D721Med (cell line): Measurements from ENCODE around the gene BTG2.
"Not testable (repeated sequence)": the region's sequence is repeated elsewhere in the genome, so short reads cannot be mapped to it uniquely, and the experiment has no call there.

Experiments used
- DNase-seq: peaks from one replicate; pipeline ENCODE4 v3.0.0; 2011; ENCODE audit warnings: low spot score; ENCODE audit not compliant: insufficient read length
- FAIRE-seq: peaks from 2 replicates; lab custom pipeline; 2011; peaks lifted over from hg19 to GRCh38; lab: Jason Lieb, UNC
- CTCF ChIP-seq: IDR thresholded peaks from 2 replicates; pipeline ENCODE4 v1.5.1; 2012; ENCODE audit warnings: mild to moderate bottlenecking, control low read depth; ENCODE audit not compliant: insufficient read depth; ENCODE audit errors: missing control alignments

The BTG2 gene

DNA sequence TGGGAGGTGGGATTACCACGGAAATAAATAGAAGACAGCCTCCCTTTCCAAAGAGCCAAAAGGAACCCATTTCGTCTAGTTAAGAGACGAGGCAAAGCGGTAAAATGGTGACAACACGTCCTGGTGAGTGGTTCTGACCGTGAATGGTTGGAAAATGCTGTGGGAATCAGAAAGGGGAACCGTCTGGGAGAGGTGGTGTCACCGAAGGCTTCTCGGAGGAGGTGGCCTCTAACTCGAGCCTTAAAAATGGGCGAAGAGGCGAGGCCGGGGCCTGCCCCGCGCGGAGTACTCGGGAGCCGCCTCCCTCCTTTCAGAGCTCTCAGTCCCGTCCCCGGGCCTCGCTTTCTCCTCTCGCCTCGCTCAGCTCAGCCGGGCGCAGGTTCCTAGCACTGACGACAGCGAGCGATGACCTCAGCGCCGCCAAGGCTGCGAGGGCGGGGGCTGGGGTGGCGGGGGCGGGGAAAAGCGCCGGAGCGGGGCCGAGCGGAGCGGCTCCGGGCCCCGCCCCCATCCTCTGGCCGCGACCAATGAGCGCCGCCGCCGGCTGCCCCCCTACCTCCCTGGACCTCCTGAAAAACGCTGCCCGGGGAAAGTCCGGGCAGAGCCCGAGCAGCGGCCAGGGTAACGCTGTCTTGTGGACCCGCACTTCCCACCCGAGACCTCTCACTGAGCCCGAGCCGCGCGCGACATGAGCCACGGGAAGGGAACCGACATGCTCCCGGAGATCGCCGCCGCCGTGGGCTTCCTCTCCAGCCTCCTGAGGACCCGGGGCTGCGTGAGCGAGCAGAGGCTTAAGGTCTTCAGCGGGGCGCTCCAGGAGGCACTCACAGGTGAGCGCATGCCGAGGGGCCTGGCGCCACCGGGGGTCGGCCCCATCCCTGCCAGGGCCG, at the start of gene BTG2:
Gene BTG2, plus strand, starts transcription at position 601 of the 890 bp plus-strand sequence. Its CDS starts 88 bp downstream, at position 689.
- peak; percentile 95 for DNase-seq
- FAIRE-seq = no peak
- TF ChIP-seq CTCF = no peak

GRCh38 chr1:203256636-203257035, 48.7 kb upstream of the BTG2 start:
- DNase-seq, FAIRE-seq: not testable (repeated sequence)

DNA sequence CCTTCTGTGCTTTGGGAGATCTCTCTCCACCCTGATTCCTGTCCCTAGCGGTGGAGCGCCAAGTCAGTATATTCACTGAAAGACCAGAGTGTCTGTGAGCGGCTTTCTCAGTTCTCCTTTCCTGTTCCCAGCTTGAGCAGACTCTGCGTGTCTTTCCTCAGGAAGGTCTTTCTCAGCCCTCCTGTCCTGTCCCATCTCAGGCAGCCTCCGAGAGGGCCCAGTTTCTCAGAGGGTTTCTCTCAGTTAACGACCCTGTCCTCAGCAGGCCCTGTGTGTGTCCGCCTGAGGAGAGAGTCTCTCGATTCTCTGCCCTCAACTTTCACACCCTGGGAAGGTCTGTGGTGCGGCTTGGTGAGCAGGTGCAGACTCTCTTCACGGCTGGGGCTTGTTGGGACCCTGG, 41.8 kb upstream of the BTG2 start:
- no peak for DNase-seq
- TF ChIP-seq CTCF = no peak
- FAIRE-seq = no peak

- DNase-seq (no peak), FAIRE-seq (no peak)
- no peak for TF ChIP-seq CTCF
Observed at GRCh38 chr1:203264052-203264501, 41.2 kb upstream of the BTG2 start.

DNA sequence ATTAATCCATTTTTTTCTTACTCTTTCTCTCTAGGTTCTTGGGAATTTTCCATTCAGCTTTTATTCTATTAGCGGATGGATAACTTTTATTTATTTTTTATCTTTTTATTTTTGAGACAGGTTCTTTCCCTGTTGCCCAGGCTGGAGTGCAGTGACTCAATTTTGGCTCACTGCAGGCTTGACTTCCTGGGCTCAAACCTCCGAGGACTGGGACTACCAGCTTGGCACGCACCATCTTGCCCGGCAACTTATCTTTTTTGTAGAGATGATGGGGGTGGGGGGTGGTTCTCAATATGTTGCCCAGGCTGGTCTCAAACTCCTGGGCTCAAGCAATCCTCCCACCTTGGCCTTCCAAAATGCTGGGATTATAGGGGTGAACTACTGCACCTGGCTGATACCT, 39.8 kb upstream of the BTG2 start:
- DNase-seq (no peak), FAIRE-seq (no peak)
- no peak for TF ChIP-seq CTCF

DNA sequence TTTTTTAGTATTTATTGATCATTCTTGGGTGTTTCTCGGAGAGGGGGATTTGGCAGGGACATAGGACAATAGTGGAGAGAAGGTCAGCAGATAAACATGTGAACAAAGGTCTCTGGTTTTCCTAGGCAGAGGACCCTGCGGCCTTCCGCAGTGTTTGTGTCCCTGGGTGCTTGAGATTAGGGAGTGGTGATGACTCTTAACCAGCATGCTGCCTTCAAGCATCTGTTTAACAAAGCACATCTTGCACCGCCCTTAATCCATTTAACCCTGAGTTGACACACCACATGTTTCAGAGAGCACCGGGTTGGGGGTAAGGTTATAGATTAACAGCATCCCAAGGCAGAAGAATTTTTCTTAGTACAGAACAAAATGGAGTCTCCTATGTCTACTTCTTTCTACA, 39.2 kb upstream of the BTG2 start:
- FAIRE-seq = not testable (repeated sequence)

GRCh38 chr1:203267347-203267846, 37.9 kb upstream of the BTG2 start:
- FAIRE-seq = no peak

More for the DNA sequence above, 39.2 kb upstream of the BTG2 start:
- not testable (repeated sequence) for DNase-seq

More at GRCh38 chr1:203267347-203267846, 37.9 kb upstream of the BTG2 start:
- peak; percentile 99 for TF ChIP-seq CTCF
- DNase-seq = peak; percentile 64
